BJ (cell line): ENCODE measurements around the gene OR5A1. TPM values are rescaled to one million over a fixed set of nuclear protein-coding genes. Genes with fewer than 3 reads are reported as not detected.
"Not testable (repeated sequence)": the region's sequence is repeated elsewhere in the genome, so short reads cannot be mapped to it uniquely, and the experiment has no call there.

Experiments
- CTCF ChIA-PET: fragments of 350-600 bp; formaldehyde crosslinking; extraction: SDS; loops from one replicate; lab custom pipeline; 2021; ENCODE audit warnings: antibody characterized with exemption, inconsistent platforms; lab: Yijun Ruan, JAX
- POLR2A ChIA-PET: fragments of 300-600 bp; sonication (Branson Sonifier 250); formaldehyde crosslinking; extraction: SDS; loops from one replicate; lab custom pipeline; 2021; ENCODE audit warnings: antibody characterized with exemption; lab: Charles Lee
- DNase-seq: peaks from one replicate; pipeline ENCODE4 v3.0.0-alpha.2; 2011; ENCODE audit warnings: low read depth
- H3K27me3 ChIP-seq: 2 replicates; pipeline ENCODE4 v1.6.0; 2011; ENCODE audit warnings: low read length; ENCODE audit not compliant: control insufficient read depth, insufficient read depth
- H3K36me3 ChIP-seq: 2 replicates; pipeline ENCODE4 v1.5.1; 2011; ENCODE audit warnings: low read length; ENCODE audit not compliant: control insufficient read depth, insufficient read depth
- H3K4me3 ChIP-seq: 2 replicates; pipeline ENCODE4 v1.5.1; 2011; ENCODE audit warnings: low read depth, mild to moderate bottlenecking, control low read depth, low read length
- polyA plus RNA-seq: library from polyadenylated mRNA; depleted of rRNA; stranded (reverse); fragments of >200 nt; gene quantifications from 2 replicates; pipeline ENCODE4 v1.2.3, GENCODE V29; 2011
- TF ChIP-seq, protein P1 (sequence below): IDR thresholded peaks from 2 replicates; pipeline ENCODE4 v1.5.1; 2011; ENCODE audit warnings: low read depth, mild to moderate bottlenecking, control low read depth, inconsistent platforms, low read length, moderate library complexity; ENCODE audit not compliant: insufficient read depth

OR5A1 gene
- polyA plus RNA-seq, 1 experiment: not detected

DNA sequence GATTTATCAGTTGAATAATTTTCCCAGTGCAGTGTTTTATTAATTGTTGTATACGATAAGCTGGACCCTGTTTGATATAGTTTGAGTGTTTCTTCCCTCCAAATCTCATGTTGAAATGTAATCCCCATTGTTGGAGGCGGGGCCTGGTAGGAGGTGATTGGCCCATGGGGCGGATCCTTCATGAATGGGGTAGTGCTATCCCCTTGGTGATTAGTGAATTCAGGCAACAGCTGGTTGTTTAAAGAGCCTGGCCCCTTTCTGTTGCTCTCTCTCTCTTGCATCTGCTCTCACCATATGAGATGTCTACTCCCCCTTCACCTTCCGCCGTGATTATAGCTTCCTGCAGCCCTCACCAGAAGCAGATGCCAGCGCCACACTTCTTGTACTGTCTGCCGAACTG is 1.5 kb downstream of the OR5A1 start:
- H3K27me3 ChIP-seq: no peaks in the 10 kb centered on the region; the same call in 1 of the 2 replicates
- no peaks in the 10 kb centered on the region for H3K36me3 ChIP-seq
- ChIA-PET POLR2A (no interaction called here), CTCF (interaction anchor here (1.2 kb wide), 1 partner anchor 8 kb away, joined by 6 read pairs; no protein-coding TSS in a partner anchor)
- H3K4me3 ChIP-seq: no peak overlapping the region
- DNase-seq: no peak
- TF ChIP-seq, protein P1, sequence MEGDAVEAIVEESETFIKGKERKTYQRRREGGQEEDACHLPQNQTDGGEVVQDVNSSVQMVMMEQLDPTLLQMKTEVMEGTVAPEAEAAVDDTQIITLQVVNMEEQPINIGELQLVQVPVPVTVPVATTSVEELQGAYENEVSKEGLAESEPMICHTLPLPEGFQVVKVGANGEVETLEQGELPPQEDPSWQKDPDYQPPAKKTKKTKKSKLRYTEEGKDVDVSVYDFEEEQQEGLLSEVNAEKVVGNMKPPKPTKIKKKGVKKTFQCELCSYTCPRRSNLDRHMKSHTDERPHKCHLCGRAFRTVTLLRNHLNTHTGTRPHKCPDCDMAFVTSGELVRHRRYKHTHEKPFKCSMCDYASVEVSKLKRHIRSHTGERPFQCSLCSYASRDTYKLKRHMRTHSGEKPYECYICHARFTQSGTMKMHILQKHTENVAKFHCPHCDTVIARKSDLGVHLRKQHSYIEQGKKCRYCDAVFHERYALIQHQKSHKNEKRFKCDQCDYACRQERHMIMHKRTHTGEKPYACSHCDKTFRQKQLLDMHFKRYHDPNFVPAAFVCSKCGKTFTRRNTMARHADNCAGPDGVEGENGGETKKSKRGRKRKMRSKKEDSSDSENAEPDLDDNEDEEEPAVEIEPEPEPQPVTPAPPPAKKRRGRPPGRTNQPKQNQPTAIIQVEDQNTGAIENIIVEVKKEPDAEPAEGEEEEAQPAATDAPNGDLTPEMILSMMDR: no peak

DNA sequence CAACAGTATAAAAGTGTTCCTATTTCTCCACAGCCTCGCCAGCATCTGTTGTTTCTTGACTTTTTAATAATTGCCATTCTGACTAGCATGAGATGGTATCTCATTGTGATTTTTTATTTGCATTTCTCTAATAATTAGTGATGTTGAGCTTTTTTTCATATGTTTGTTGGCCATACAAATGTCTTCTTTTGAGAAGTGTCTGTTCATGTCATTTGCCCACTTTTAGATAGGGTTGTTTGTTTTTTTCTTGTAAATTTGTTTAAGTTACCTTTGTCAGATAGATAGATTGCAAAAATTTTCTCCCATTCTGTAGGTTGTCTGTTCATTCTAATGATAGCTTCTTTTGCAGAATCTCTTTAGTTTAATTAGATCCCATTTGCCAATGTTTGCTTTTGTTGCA is 9.4 kb downstream of the OR5A1 start:
- POLR2A ChIA-PET, DNase-seq, H3K36me3 ChIP-seq, H3K27me3 ChIP-seq, H3K4me3 ChIP-seq, CTCF ChIA-PET: not testable (repeated sequence)

DNA sequence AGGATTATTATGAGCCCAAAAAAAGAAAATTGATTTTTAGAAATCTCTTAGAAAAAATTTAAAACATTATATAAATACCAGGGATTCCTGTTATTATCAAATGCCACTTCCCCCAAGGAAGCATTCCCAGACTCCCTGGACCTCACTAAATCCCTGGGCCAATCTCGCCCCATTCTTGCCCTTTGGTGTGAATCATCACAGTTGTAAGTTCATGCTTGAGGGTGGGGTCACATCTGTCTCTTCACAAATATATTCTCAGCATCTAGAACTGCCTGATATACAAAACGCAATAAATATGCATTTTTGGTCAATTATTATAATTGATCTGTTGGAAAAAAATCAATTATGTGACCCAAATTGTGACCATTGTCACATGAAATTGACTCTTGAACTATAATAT is 12.2 kb downstream of the OR5A1 start:
- no peak for DNase-seq
- ChIA-PET POLR2A (no interaction called here), CTCF (no interaction called here)
- Histone ChIP-seq H3K36me3 (no peaks in the 10 kb centered on the region), H3K27me3 (no peaks in the 10 kb centered on the region; the same call in 1 of the 2 replicates), H3K4me3 (no peak overlapping the region)
- TF ChIP-seq, protein P1: no peak

DNA sequence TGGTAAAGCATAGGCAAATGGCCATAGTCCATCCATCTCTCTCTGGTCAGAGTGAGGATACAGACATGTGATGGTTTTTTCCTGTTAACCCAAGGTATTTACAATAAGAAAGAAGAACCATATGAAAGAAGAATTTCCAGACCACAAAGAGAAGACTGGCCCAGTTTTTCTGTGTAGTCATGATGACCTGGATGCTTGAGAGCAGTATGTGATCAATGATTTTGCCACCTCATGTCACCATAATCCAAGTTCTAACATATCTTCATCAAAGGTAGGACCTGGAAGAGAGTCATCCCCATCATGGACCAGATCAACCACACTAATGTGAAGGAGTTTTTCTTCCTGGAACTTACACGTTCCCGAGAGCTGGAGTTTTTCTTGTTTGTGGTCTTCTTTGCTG is 20.4 kb downstream of the OR5A1 start, which contains the start of gene OR4D6:
TSS of gene OR4D6 (plus strand) at position 301 of the 400 bp plus-strand sequence. CDS start at position 301, 0 bp downstream.
- H3K27me3 ChIP-seq: no peaks in the 10 kb centered on the region
- TF ChIP-seq, protein P1: no peak
- ChIA-PET POLR2A (no interaction called here), CTCF (no interaction called here)
- H3K36me3 ChIP-seq: no peaks in the 10 kb centered on the region
- H3K4me3 ChIP-seq: no peak within 1 kb of the TSS
- DNase-seq: no peak

DNA sequence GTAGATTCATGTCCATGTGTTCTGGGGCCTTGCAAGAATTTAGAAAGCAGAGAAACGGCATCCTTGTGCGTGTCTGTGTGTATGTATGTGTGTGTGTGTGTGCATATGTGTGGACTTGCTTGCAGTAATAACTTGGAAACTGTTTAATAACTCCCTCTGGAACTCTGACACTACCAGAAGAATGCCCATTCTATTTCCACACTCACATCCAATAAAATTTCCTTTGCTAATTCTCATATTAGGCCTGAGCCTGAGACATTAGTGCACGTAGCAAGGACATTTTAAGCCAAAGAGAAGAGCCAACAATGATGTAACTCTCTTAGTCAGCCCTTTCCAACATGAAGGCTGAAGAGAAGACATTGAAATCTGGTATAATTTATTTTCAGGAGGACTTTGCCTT is 23.6 kb downstream of the OR5A1 start:
- no peaks in the 10 kb centered on the region for H3K36me3 ChIP-seq
- CTCF ChIA-PET: no interaction called here
- TF ChIP-seq, protein P1: no peak
- no peak for DNase-seq
- H3K27me3 ChIP-seq: no peaks in the 10 kb centered on the region
- POLR2A ChIA-PET: no interaction called here
- H3K4me3 ChIP-seq: no peak overlapping the region

DNA sequence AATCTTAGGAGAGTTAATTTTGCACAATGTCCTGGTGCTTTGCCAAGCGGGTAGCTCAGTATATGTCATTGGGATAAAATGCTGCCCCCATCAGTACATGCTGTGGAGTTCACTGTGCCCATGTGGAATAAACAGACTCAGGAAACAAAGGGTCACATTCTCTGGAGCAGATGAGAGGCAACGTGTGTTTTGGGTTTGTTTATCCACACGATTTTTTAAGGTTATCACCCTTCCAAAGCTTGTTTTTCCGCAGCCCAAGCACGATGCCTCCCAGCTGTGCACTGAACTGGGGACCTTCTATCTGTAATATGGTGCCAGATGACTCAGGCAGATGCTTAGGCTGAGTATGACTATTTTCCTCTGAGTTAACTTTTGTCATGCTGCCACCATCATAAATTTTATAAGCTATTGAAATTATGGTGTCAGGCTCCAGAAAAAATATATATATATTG is 26.9 kb downstream of the OR5A1 start:
- TF ChIP-seq, protein P1: no peak
- ChIA-PET CTCF (interaction anchor here (0.6 to 0.9 kb wide), 2 partner anchors 13 to 61 kb away, joined by 3 read pairs; no protein-coding TSS in a partner anchor), POLR2A (no interaction called here)
- Histone ChIP-seq H3K27me3 (no peaks in the 10 kb centered on the region), H3K36me3 (no peaks in the 10 kb centered on the region), H3K4me3 (no peak overlapping the region)
- DNase-seq: no peak
